Measurements from ENCODE around the gene CDNF.

CDNF gene

DNA sequence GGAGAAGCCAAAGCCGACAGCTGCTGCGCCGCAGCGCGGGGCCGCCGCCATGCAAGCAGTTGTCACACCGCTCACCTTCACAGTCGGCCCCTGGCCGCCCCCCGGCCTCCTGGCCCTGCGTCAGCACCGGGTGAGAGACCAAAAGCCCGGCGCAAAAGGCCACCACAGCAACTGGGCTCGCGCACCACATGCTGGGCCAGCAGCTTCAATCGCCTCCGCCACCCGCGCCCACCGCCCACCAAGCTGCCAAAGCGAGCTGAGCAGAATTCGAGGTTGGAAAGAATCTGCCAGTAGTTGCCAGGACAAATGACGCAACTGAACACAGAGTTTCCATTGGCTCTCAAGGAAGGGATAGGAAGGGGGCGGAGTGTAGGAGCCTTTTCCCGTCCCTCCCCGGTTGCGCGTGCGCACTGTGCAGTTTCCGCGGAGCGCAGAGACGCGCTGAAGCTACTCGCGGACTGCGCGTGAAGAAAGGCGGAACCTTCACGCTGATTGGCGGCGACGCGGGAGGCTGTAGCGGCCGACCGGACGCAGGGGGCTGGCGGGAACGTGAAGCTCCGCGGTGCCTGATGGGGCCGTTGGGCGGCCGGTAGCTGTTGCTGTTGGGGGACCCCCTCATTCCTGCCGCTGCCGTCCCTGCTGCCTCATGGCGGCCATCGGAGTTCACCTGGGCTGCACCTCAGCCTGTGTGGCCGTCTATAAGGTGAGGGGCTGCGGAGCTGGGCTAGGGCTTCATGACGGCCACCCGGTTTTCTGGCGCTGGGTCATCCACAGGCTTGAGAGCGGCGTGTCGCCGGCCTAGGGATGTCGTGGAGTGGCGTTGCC is at the start of gene CDNF, which contains the start of the genes HSPA14 and MSANTD7:
CDNF (minus strand) TSS at position 281 of the 825 bp plus-strand sequence; CDS start at position 190, 91 bp downstream.
HSPA14 (plus strand) TSS at position 550 of the 825 bp plus-strand sequence; CDS start at position 647, 97 bp downstream.
MSANTD7 (plus strand) TSS at position 550 of the 825 bp plus-strand sequence. CDS start 3,979 bp downstream, outside the sequence.
- peaks cover 20% of the 10 kb centered on the region for H3K4me1 ChIP-seq (ENCODE audit: insufficient read depth, low read length, severe bottlenecking)
- TF ChIP-seq CTCF (IDR thresholded peaks at IDR 0.05; ENCODE audit: low read length) (no peak), EZH2 (IDR thresholded peaks at IDR 0.05; ENCODE audit: borderline replicate concordance, low read length) (no peak)
- no peaks in the 10 kb centered on the region for H4K20me1 ChIP-seq (ENCODE audit: insufficient read depth, low read length)
- H3K36me3 ChIP-seq (ENCODE audit: insufficient read depth, low read length): peaks cover 33% of the 10 kb centered on the region
- H3K9me2 ChIP-seq (ENCODE audit: low read depth, low read length): no peaks in the 10 kb centered on the region
- H3K4me2 ChIP-seq (ENCODE audit: low read length): peak within 1 kb of the TSS; percentile 93
- peak within 1 kb of the TSS; percentile 47 for H3K27ac ChIP-seq (ENCODE audit: low read depth, low read length, poor library complexity, severe bottlenecking)
- H3K4me3 ChIP-seq (ENCODE audit: low read depth, low read length, poor library complexity, severe bottlenecking): peak within 1 kb of the TSS; percentile 89
- no peaks in the 10 kb centered on the region for H3K9me3 ChIP-seq (ENCODE audit: low read length)
- peak within 1 kb of the TSS; percentile 93 for H3K9ac ChIP-seq (ENCODE audit: low read length)
- peaks cover 25% of the 10 kb centered on the region for H3K79me2 ChIP-seq (ENCODE audit: insufficient read depth, low read length)
- H3F3A ChIP-seq (ENCODE audit: insufficient read depth, low read length): no peaks in the 10 kb centered on the region
- H3K27me3 ChIP-seq (ENCODE audit: insufficient read depth, low read length): no peaks in the 10 kb centered on the region
- no peak within 1 kb of the TSS for H2AFZ ChIP-seq (ENCODE audit: low read length)

GRCh38 chr10:14884082-14884481 is 46.2 kb upstream of the CDNF start:
- Histone ChIP-seq H3K4me1 (ENCODE audit: insufficient read depth, low read length, severe bottlenecking) (peaks cover 17% of the 10 kb centered on the region), H3K9ac (ENCODE audit: low read length) (no peak overlapping the region), H3F3A (ENCODE audit: insufficient read depth, low read length) (no peaks in the 10 kb centered on the region), H3K27ac (ENCODE audit: low read depth, low read length, poor library complexity, severe bottlenecking) (no peak overlapping the region), H3K36me3 (ENCODE audit: insufficient read depth, low read length) (peaks cover 58% of the 10 kb centered on the region), H3K27me3 (ENCODE audit: insufficient read depth, low read length) (no peaks in the 10 kb centered on the region), H3K9me2 (ENCODE audit: low read depth, low read length) (no peaks in the 10 kb centered on the region), H3K4me2 (ENCODE audit: low read length) (no peak overlapping the region), H3K4me3 (ENCODE audit: low read depth, low read length, poor library complexity, severe bottlenecking) (no peak overlapping the region), H3K9me3 (ENCODE audit: low read length) (no peaks in the 10 kb centered on the region), H4K20me1 (ENCODE audit: insufficient read depth, low read length) (no peaks in the 10 kb centered on the region), H2AFZ (ENCODE audit: low read length) (no peak overlapping the region), H3K79me2 (ENCODE audit: insufficient read depth, low read length) (peaks cover 84% of the 10 kb centered on the region)
- no peak for TF ChIP-seq EZH2 (IDR thresholded peaks at IDR 0.05; ENCODE audit: borderline replicate concordance, low read length)
- no peak for TF ChIP-seq CTCF (IDR thresholded peaks at IDR 0.05; ENCODE audit: low read length)

DNA sequence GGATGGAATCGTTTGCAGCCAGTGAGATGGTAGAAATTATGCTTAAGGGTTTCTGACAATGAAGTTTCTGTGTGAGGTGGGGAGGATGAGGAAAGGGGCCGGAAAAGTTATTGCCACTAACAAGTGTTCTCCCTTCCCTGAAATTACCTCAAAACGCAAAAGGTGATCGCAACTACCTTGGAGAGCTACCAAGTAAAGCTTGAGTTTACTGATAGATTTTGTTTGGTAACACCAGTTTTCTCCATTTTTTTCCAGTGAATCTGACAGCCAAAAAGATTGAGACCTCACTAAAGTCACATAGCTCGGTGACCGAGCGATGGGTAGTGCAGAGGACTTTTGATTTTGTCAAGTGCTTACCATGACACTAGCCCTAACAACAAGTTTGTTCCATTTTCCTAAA is 42.4 kb upstream of the CDNF start:
- Histone ChIP-seq H3K27ac (ENCODE audit: low read depth, low read length, poor library complexity, severe bottlenecking) (peak overlapping the region; percentile 35), H3K4me1 (ENCODE audit: insufficient read depth, low read length, severe bottlenecking) (peaks cover 30% of the 10 kb centered on the region), H3K9me2 (ENCODE audit: low read depth, low read length) (no peaks in the 10 kb centered on the region), H3K36me3 (ENCODE audit: insufficient read depth, low read length) (peaks cover 34% of the 10 kb centered on the region), H3F3A (ENCODE audit: insufficient read depth, low read length) (0 out of 2 replicates have a peak, but pooled peaks cover under 1% of the 10 kb centered on the region), H3K27me3 (ENCODE audit: insufficient read depth, low read length) (no peaks in the 10 kb centered on the region), H2AFZ (ENCODE audit: low read length) (no peak overlapping the region), H3K4me3 (ENCODE audit: low read depth, low read length, poor library complexity, severe bottlenecking) (peak overlapping the region; percentile 81), H3K9me3 (ENCODE audit: low read length) (no peaks in the 10 kb centered on the region), H3K4me2 (ENCODE audit: low read length) (peak overlapping the region; percentile 93), H3K79me2 (ENCODE audit: insufficient read depth, low read length) (peaks cover 69% of the 10 kb centered on the region), H3K9ac (ENCODE audit: low read length) (peak overlapping the region; percentile 91), H4K20me1 (ENCODE audit: insufficient read depth, low read length) (no peaks in the 10 kb centered on the region)
- TF ChIP-seq CTCF (IDR thresholded peaks at IDR 0.05; ENCODE audit: low read length) (no peak), EZH2 (IDR thresholded peaks at IDR 0.05; ENCODE audit: borderline replicate concordance, low read length) (no peak)

Measured in OCI-LY1 (cell line).